GM21825 (cell line): ENCODE results near the gene MSI2.

Source experiments
- ATAC-seq: cut with Tn5 transposase; IDR thresholded peaks from one replicate; pipeline ENCODE4 v1.9.1; 2021; ENCODE audit warnings: mild to moderate bottlenecking, moderate library complexity; ENCODE audit not compliant: unreplicated experiment

MSI2 gene

DNA sequence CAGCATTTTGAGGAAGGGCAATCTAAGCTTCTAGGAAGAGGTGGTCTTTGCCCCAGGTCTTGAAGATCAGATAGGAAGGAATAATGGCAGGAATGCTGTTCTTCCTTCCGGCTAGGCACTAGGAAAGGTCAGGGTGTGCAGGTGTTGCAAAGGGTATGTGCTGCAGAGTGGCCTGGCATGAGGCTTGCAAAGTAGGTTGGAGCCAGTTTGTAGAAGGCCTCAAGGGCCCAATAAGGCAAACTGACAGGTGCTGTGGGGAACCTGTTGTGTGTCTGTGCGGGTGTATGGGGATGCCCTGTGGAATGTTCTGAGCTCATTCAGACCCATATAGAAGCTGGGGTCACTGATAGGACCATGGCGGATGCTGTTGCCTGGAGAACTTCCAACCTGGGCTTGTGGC, 12.7 kb downstream of the MSI2 start:
- no peak for ATAC-seq

DNA sequence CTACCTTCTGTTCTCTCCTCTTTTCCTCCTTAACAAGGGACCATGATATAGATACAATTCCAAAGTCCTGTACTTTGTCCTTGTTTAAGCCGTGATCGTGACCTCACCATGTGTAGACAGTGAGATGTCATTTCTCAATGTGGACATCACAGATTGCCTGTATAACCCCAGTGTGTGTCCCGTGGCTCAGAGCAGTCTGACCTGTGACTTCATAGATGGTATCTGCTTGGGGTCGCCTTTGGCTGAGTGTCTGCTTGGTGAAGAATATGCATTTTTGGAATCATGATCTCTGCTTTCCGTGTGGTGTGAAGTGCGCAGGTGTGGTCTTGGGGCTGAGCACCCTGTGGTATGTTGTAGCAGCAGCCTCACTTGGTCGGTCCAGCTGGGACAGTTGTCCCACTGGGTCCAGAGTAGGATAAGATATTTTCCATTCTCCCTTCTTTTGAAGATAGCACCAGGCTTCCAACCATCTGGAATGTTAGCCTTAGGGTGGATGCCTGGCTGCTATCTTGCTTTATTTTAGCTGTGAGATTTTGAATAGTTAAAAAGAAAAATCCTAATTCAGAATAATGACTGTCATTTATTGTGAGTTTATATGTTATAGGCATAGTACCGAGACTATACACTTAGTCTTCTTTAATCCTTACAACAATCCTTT, 13.4 kb downstream of the MSI2 start:
- ATAC-seq = no peak

DNA sequence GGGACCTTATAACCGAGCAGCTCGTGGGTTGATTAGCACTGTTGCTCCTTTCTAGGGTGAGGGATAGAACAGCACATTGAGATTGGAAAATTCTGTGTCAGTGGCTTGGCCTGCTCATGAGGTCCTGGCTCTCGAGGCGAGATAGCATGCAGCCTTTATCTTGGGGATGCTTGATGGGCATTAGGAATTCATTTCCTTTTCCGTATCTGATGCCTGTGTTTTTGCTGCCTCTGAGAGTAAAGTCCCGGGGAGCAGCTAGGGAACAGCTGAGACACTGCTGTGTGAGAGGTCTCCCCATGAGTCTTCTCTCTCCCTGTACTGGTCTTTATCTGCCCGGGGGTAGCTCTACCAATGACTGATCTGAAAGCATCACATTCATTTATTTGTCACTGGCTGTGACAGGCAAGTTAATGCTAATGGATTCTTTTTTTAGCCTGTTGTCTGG, 14.5 kb downstream of the MSI2 start:
- no peak for ATAC-seq

DNA sequence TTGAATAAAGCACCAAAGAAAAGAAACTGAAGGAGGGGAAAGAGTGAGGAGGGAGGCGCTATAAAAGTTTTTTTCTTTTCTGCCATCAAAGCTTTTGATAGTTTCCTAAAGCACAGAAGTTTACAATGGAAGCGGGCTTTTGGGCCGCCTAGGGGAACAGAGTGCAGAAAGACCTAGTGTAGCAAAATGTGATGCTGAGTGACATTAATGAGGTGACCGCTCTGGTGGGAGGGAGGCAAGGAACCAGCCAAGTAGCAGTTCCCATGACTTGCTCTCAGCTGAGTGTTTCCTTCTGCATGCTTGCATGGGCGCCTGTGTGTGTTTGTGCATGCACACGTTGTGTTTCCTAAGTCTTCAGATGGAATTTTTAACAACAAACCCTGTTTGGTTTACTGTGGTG, 15.5 kb downstream of the MSI2 start:
- no peak for ATAC-seq

DNA sequence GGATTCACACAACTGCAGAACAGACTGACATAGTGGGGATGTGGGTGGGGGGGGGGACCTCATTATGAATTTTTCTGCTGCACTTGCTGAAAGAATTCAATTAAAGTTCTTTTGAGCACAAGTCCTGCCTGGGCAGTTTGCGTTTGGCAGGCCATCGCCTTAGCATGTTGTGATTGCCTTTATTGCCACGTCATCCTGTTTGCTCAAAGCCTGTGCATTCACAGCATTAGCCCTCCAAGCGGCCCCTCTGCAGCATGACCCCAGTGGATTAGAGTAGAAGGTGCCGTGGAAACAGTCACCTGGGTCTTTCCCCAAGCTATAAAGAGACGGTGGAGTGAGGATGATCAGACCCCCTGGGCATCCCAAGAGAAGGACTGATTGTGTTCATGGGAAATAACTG, 17.2 kb downstream of the MSI2 start:
- no peak for ATAC-seq

DNA sequence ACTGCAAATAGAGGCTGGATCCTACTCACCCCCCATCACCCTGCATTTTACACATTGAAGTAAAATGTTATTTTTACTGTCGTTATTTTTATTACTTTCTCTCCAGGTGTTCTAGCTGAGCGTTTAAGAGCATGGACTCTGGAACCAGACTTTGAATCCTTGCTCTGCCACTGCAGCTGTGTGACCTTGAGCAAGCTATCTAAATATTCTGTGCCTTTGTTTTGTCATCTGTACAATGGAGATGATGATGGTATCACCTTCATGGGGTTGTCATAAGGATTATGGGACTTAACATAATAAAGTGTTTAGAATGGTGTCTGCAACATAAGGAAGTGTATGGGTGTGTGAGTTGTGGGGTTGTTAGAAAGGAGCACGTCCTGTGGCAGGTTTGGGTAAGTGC, 17.8 kb downstream of the MSI2 start:
- no peak for ATAC-seq

DNA sequence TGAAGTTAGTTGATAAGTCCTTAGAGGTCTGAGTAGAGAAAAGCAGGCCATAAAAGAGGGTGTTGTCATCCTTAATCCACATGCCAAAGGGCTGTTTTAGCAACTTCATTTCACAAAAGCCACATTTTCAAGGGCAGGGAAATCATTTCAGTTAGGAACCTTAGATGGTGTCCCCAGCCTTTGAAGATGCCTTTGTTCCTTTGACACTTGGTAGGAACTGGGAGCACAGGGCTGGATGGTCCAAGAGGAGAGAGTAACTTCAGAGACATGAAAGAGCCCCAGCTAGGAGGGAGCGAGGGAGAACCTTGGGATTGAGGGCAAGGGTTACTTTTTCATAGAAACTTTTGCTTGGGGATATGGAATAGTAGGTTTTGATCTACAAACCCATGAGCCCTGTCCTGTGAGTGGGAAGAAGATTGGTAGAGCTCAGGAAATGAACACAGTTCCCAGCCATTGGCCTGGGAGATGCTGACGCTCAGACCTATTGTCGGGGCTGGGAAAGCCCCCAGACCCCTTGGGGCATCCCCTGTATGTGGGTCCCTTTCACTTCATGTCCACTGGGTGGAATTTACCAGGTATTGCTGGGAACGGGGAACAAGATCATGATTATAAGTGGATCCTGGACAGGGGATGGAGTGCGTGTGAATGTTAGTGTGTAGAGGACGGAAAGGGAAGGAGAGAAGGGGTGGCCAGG, 18.9 kb downstream of the MSI2 start:
- ATAC-seq = no peak

DNA sequence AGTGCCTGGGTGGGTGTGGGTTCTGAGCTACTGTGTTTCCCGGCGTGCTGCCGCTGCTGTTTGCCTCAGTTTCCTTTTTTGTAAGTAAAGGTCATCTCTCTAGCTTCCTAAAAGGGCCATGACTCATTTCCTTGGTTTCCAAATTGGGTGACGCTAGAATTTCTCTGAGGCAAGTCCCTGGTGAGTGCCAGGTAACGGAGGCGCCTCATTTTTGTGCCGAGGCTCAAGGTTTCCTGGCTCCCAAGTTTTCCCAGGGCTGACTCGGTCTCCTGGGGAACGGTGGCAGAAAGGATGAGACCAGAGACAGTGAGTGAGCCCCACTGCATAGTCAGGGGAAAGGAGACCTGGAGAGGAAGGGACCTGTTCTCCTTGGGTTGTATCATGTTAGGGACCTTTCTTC, 20.3 kb downstream of the MSI2 start:
- no peak for ATAC-seq

DNA sequence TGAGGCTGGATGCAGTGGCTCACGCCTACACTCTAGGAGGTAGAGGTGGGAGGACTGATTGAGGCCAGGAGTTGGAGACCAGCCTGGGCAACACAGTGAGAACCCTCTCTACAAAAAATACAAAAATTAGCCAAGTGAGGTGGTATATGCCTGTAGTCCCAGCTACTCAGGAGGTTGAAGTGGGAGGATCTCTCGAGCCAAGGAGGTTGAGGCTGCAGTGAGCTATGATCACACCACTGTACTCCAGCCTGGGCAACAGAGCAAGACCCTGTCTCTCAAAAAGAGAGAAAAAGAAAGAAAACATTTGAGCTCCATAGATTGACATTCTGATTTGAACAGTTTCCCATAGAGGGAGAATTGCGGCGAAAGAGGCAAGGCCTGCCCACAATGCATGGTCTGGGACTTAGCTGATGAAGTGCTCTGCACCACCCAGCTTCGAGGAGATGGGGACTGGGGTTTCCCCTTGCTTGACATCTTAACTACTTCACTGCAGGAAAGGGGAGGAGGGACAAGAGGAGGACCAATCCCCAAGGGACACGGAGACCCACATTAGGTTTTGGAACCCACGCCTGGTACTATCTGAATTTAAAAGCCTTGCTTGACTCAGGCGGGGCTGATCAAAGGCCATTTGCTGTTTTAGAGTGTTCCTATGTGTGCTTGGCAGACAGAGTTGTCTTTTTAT, 21.7 kb downstream of the MSI2 start:
- ATAC-seq = no peak

DNA sequence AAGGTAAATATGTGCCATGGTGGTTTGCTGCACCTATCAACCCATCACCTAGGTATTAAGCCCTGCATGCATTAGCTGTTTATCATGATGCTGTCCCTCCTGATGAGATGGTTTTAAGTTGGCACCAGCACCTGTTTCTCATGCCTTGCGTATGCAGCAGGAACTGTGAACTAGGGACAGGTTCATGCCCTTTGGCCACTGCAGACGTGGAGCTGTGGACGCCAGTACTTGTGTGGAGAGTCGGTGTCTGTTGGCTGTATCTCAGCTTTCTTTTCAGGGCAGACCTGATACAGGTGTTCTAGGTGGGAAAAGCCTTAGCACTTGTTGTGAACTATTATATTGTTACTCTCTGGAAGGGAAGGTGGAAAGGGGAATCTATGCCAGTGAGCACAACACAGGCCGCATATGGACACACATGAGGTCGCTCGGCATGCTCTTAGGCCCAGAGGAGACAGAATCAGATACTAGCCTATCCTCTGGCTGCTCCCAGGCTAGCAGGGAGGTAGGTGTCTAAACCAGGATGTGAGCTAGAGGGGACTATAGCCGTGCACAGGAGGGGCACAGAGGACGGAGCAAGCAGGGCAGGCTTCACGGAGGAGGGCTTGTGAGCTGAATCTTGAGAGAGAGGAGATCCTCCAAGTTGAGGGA, 22.5 kb downstream of the MSI2 start:
- ATAC-seq = no peak

DNA sequence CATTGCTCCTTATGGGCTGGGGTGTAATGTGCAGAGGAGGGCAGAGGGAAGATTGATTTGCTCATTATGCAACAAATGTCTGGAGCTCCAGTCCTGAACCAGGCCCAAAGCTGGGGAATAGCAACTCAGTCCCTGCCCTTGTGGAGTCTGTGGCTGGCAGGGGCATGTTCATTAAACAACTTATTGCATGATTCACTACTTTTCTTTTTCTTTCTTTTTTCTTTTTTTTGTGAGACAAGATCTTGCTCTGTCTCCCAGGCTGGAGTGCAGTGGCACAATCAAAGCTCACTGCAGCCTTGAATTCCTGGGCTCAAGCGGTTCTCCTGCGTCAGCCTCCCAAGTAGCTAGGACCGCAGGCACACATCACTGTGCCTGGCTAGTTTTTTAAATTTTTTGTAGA, 23.1 kb downstream of the MSI2 start:
- ATAC-seq = no peak

DNA sequence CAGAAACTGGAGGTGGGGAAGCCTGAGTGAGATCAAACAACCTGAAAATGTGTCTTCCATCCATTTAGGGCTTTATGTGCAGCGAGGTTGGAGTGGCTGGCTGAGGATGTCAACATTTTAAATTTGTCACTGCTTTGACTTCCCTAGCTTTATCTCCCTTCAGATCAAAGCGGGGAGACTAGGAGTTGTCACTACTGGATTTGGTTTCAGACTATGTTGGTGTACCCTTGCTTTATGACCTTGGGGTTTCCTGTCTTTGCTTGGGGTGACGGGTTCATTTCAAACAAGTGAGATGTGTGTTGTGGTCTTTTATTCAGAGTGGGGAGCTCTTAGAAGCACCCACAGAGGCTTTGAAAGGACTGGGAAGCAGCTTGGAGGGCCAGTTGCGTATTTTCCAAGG, 25.6 kb downstream of the MSI2 start:
- no peak for ATAC-seq

DNA sequence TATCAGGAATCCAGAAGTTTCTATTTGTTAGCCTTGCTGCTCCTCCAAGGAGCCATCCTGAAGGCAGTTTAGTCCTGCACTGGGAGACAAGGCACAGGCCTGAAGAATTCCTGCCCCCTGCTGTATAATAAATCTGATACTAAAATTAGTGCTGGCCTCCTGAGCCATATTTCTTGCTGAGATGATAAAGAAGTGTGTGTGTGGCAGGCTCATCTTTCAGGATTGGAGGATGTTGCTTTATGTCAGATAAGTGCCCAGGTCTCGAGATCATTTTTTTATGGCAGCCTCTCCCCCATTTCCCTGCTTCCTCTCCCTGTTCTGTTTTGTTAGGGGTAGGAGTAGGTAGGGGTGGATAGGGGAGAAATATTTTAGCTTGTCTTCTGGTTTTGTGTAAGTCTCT, 26.0 kb downstream of the MSI2 start:
- ATAC-seq = no peak

DNA sequence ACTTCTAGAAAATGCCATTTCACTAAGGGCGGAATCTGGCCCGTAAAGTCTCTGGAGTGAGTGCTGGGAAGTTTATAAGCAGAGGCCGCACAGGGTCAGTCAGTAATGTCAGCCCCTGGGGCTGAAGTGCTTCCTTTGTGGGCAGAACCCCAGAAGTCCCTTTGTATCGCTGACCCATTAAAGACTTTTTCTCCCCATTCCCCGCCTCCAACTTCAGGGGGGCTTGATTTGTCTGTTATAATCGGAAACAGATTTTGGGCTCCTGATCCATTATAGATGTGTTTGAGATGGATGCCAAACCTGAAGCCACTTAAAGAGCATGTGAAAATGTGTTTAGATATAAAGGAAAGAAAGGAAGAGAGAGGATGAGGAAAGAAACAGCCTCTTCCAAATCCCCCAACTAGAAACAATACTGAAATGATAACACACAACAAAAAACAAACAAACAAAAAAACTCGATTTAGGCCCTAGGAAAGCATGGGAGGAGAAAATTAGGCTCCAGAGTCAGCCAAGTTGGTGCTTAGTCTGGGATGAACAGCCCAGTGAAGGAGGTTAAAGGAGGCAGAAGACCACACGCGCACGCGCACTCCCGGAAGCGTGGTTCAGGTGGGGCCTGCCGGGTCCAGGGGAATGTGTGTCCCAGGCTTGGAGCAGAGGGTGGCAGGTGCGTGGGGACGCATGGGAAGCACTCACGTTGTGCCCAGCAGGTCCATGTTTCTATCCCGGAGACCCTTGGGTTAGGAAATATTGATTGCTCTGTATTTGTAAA, 27.1 kb downstream of the MSI2 start:
- ATAC-seq = no peak

DNA sequence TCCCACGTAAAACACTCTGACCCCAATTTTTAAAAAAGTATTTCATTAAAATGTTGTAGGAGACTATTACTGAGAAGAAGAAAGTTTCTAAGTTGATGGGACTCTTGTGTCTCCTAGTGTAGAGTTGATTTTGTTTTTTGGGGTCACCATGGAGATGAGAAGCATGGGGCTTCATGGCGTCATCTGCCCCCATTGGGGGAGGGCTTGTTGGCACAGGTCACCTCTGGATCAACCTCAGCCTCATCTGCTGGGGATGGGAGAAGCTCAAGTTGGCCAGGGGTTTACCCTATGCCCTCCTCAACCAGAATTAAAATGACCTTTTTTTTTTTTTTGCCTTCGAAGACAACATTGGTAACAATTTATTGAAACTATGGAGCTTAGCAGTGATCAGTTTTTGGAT, 28.3 kb downstream of the MSI2 start:
- no peak for ATAC-seq

DNA sequence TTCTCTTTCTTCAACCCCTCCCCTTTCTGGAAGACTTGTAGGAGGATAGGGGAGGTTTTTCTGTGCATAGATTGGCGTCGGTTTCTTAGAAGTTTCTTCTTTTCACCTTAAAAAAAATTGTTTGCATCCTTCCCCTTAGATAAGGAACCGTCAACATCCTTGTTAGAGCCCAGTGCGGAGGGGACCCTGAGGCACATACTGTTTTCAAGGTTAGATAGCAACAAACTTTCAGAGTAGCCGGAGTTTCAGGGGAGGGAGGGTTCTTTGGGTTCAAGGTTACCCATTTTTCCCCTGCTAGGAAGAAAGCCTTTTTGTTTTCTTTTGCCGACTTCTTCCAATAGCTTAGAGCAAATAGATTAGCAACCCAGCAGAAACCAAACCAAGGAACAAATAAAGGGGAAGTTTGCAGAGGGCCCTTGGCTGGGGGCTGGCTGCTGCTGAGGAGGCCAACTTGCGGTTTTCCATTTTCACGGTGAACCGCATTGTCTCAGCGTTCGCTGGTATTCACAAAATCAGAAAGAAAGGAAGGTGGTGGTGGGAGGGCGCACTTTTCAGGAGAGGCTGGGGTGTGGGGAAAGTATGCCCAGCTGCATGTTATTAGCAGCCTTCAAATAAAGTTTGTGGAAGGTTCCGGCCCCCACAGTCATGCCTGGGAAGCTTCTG, 28.8 kb downstream of the MSI2 start:
- peak; percentile 71 for ATAC-seq

DNA sequence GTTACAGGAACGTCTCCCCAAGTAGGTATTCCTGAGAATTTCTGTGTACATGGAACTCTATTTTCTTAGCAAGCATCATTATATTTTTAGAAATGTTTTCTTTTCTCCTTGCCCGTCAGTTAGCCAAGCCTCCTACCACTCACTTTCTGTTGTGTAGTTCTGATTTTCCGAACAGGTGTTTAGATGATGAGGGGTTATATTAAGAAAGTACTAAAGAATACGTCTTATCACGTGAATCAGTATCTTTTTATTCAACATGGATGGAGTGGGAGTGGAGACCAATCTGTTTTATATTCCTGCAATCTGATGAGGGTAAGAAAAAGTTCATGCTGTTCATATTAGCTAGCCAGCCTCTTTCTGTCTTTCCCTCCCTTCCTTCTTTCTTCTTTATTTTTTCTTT, 29.4 kb downstream of the MSI2 start:
- no peak for ATAC-seq

DNA sequence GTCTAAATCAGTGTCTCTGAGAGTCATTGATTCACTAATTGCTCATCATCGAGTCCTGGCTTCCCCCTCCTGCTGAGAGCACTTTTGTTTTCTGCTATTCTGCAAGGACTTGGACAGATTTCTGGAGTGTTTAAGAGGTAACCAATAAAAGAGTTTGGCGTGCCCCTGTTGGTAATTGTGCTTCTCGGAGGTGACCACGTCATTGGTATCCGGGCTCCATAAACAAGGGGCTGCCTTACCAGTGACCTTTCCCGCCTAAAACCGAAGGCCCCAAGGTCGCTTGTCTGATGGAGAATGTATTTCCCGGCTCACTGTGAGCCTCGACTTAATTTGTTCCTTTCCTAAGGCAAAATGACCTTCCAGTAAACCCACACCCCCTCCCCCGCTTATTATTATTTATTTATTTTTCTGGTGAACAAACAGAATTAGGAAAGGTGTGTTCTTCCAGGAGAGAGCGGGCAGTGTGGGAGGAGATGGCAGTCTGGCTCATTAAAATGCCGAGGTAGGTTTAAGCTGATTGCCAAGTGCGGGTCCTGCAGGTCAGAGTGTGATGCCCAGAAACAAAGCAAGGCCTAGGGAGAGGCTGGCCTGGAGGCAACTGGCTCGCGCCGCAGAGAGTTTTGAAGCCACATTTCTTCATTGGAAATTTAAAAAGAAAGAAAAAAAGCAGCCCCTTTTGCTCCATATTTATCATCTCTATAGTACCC, 30.2 kb downstream of the MSI2 start:
- ATAC-seq = no peak

DNA sequence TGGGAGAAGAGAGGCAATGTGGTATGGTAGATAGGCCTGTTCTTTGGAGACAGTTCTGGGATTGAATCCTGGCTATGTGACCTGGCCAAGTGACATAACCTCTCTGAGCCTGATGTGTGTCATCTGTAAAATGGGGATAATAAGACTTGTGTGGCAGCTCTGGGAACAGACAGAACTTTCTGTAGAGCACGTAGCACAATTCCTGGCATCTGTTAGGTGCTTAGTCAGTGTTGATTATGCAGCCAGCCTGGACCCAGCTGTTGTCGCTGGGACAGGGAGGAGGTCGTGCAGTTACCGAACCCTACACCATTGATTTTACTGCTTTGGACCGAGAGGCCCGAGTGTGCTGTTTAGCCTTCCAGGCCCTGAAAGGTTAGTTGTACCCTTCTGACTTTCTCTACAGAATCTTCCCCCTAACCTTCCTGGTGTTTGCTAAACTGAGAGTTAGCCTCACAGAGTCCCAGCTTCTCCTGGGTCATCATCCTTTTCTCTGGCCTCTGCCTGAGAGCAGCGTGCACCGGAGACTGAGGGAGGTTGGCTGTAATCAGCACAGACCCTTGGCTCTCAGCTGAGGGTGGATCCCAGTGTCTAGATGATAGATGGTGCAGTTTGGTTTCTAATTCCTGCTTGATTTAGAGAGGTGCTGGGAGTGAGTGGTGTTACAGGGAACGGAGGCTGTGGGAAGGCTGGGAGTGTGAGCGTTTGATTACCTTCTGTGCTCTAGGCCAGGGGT, 31.9 kb downstream of the MSI2 start:
- no peak for ATAC-seq
